NCI-H1092 (cell line): Measurements from ENCODE around the gene ITPRID1.
"Not testable (repeated sequence)": the region's sequence is repeated elsewhere in the genome, so short reads cannot be mapped to it uniquely, and the experiment has no call there.

ENCODE experiments used
- DNase-seq: peaks from one replicate; lab custom pipeline; 2025; lab: John Stamatoyannopoulos, UW

ITPRID1 gene

GRCh38 chr7:31516680-31517502 lies 3.0 kb downstream of the ITPRID1 start:
- no peak for DNase-seq

- no peak for DNase-seq
Measured at GRCh38 chr7:31517513-31517912, 3.6 kb downstream of the ITPRID1 start.

- no peak for DNase-seq
Measured at GRCh38 chr7:31518766-31519165, 4.9 kb downstream of the ITPRID1 start.

GRCh38 chr7:31521336-31522010 lies 7.6 kb downstream of the ITPRID1 start:
- no peak for DNase-seq

GRCh38 chr7:31526864-31527263 lies 13.0 kb downstream of the ITPRID1 start:
- DNase-seq, result no peak

GRCh38 chr7:31529103-31529502 lies 15.2 kb downstream of the ITPRID1 start:
- DNase-seq, result no peak

GRCh38 chr7:31540651-31541185 lies 26.8 kb downstream of the ITPRID1 start:
- not testable (repeated sequence) for DNase-seq

- no peak for DNase-seq
Measured at GRCh38 chr7:31545549-31545948, 31.7 kb downstream of the ITPRID1 start.

GRCh38 chr7:31549611-31550010 lies 35.7 kb downstream of the ITPRID1 start:
- DNase-seq, result no peak

GRCh38 chr7:31550432-31550831 lies 36.5 kb downstream of the ITPRID1 start:
- DNase-seq, result peak; percentile 15

GRCh38 chr7:31553661-31554081 lies 39.8 kb downstream of the ITPRID1 start:
- DNase-seq, result peak; percentile 39

GRCh38 chr7:31562002-31562401 lies 48.1 kb downstream of the ITPRID1 start:
- no peak for DNase-seq

GRCh38 chr7:31563522-31563921 lies 49.6 kb downstream of the ITPRID1 start:
- no peak for DNase-seq

- DNase-seq, result no peak
Measured at GRCh38 chr7:31563951-31564350, 50.1 kb downstream of the ITPRID1 start.

GRCh38 chr7:31564661-31565060 lies 50.8 kb downstream of the ITPRID1 start:
- no peak for DNase-seq

GRCh38 chr7:31569528-31569927 lies 55.6 kb downstream of the ITPRID1 start:
- no peak for DNase-seq

- no peak for DNase-seq
Measured at GRCh38 chr7:31583526-31583925, 69.6 kb downstream of the ITPRID1 start.

GRCh38 chr7:31583942-31584341 lies 70.1 kb downstream of the ITPRID1 start:
- DNase-seq, result no peak

- no peak for DNase-seq
Measured at GRCh38 chr7:31595390-31595789, 81.5 kb downstream of the ITPRID1 start.

GRCh38 chr7:31602041-31602625 lies 88.2 kb downstream of the ITPRID1 start:
- no peak for DNase-seq

- no peak for DNase-seq
Measured at GRCh38 chr7:31603046-31603445, 89.2 kb downstream of the ITPRID1 start.

- no peak for DNase-seq
Measured at GRCh38 chr7:31613604-31614003, 99.7 kb downstream of the ITPRID1 start.

GRCh38 chr7:31633467-31633866 lies 119.6 kb downstream of the ITPRID1 start:
- DNase-seq, result no peak
